Right lobe of liver (tissue), 4 donors: Measurements from ENCODE around the gene TNPO1.
"Not testable (repeated sequence)": the region's sequence is repeated elsewhere in the genome, so short reads cannot be mapped to it uniquely, and the experiment has no call there.

Experiments
- CTCF ChIP-seq, 4 donors: fragments of 200-600 bp in 3 of 4; fragments of 450-650 bp in 1 of 4; IDR thresholded peaks; one replicate each; pipeline versions ENCODE4 v1.5.1 to v1.8.0; 2016 to 2022; ENCODE audit warnings: antibody characterized with exemption in 4 of 4, mild to moderate bottlenecking in 2 of 4
- POLR2A ChIP-seq: fragments of 450-650 bp; IDR thresholded peaks from one replicate; pipeline ENCODE4 v1.6.1; 2017; ENCODE audit warnings: antibody characterized with exemption, mild to moderate bottlenecking
- donor health status: DM: no; HTN: no; CAD: no.
- donor health status: DM: no; HTN: no; CAD: no.
- donor health status: DM: no; HTN: yes; CAD: no.

GRCh38 chr5:72934953-72935725 is 118.7 kb downstream of the TNPO1 start:
- not testable (repeated sequence) for TF ChIP-seq CTCF (IDR thresholded peaks at IDR 0.05); POLR2A
